ENCODE results near the gene PRAF2.

DNA sequence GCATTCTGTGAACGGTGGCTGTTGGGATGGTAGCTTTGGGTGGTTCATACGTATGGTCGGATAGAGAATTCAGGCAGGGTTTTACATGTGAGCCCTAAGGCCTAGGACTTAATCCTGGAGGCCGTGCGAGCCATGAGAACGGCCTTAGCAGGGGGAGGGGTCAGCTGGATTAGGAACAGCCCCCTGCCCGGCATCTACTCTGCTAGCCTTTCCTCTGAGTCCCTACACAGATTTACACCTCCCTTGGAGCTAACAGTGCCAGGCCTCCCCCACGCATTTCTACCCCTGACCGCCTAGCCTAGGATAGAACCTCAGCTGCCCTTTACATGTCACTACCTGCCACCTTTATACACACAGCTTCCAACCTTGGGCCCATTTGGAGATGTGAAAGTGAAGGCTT lies 7.1 kb downstream of the PRAF2 start:
- TF ChIP-seq YY1 (IDR thresholded peaks at IDR 0.05; ENCODE audit: insufficient read depth, insufficient read length) (no peak), ZNF274 (IDR thresholded peaks at IDR 0.05; ENCODE audit: low read depth, low read length) (no peak)
